ENCODE data around the gene CREBZF.

DNA sequence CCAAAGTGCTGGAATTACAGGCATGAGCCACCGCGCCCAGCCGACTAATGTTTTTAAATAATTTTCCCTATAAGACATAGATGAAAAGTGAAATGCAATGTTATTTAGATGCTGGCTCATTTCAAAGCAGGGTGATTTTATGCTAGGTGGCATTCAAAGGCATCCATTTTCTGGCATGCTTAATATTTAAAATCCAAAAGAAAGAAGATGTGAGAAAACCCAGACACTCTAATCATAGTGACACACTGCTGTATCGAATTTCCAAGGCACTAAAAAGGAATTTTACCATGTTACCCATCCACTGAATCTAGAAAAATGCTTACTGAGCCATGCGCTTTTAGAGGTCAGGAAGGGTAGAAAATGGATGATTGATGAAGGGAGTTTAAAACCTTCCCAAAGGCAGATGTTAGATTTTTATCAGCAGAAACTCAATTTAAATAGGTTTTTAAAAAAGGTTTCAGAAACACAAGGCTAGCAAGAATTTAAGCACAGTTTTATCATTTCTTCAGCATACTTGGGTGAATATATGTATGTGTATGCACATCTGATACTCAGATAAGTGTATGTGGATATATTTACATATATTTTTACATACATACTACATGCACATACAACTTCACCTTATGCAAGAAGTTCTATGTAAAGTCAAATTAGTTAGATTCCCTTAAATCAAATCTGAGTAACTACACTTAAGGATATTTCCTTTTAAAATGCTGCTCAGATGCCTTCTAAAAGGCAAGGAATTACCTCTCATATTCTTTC lies 45.2 kb upstream of the CREBZF start:
- TF ChIP-seq TAF1 (IDR thresholded peaks at IDR 0.05; ENCODE audit: borderline replicate concordance, insufficient read depth, low read length), result no peak
- TF ChIP-seq, protein P1, sequence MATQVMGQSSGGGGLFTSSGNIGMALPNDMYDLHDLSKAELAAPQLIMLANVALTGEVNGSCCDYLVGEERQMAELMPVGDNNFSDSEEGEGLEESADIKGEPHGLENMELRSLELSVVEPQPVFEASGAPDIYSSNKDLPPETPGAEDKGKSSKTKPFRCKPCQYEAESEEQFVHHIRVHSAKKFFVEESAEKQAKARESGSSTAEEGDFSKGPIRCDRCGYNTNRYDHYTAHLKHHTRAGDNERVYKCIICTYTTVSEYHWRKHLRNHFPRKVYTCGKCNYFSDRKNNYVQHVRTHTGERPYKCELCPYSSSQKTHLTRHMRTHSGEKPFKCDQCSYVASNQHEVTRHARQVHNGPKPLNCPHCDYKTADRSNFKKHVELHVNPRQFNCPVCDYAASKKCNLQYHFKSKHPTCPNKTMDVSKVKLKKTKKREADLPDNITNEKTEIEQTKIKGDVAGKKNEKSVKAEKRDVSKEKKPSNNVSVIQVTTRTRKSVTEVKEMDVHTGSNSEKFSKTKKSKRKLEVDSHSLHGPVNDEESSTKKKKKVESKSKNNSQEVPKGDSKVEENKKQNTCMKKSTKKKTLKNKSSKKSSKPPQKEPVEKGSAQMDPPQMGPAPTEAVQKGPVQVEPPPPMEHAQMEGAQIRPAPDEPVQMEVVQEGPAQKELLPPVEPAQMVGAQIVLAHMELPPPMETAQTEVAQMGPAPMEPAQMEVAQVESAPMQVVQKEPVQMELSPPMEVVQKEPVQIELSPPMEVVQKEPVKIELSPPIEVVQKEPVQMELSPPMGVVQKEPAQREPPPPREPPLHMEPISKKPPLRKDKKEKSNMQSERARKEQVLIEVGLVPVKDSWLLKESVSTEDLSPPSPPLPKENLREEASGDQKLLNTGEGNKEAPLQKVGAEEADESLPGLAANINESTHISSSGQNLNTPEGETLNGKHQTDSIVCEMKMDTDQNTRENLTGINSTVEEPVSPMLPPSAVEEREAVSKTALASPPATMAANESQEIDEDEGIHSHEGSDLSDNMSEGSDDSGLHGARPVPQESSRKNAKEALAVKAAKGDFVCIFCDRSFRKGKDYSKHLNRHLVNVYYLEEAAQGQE (IDR thresholded peaks at IDR 0.05; ENCODE audit: insufficient read depth in 1 of 2, low read depth in 2 of 2, low read length in 2 of 2), result no peak
